Right lobe of liver (tissue), 4 donors: Measurements from ENCODE around the gene TFR2.

Source experiments
- POLR2A ChIP-seq: fragments of 450-650 bp; IDR thresholded peaks from one replicate; pipeline ENCODE4 v1.6.1; 2017; ENCODE audit warnings: antibody characterized with exemption, mild to moderate bottlenecking
- TF ChIP-seq, protein P1 (sequence below), 4 donors: fragments of 200-600 bp in 3 of 4; fragments of 450-650 bp in 1 of 4; IDR thresholded peaks; one replicate each; pipeline versions ENCODE4 v1.5.1 to v1.8.0; 2016 to 2022; ENCODE audit warnings: antibody characterized with exemption in 4 of 4, mild to moderate bottlenecking in 2 of 4
- donor health status: DM: no; HTN: no; CAD: no.
- donor health status: DM: no; HTN: no; CAD: no.
- donor health status: DM: no; HTN: yes; CAD: no.

DNA sequence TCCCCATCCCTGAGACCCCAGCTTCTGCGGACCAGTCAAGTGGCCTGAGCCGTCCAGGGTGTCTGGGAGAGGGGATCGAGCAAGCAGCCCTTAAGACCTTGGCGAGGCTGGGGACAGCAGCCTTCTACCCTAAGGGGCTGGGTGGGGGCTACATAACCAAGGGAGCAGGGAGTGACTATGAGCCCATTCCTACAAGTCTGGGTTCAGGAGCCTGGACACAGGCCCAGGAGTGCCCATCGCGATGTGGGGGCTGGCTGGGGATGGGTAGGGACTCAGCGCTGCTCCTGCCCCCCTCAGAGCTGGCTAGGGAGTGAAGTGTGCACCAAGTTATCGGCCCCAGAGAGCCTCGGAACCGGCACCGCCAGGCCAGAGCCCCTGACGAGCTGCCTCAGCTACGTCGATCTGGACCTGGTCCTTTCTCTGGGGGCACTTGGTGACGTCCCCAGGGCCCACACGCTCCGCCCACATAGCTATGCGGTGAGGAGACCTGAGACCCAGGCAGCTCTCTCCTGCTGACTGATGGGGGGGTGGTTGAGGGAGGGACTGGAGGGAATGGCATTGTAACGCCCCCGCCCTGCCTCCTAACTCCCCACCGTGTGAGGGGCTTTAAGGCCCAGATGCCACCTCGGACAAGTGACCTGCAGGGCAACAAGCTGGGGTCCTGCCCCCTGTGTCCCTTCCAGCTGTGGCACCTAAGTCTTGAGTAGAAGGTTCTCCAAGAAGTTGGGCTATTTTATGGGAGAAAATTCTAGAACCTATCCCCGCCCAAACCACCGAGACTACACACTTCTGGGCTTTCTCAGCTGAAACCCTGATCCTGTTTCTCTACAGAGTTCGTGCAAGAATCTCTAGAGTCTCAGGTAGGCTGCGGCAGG lies 70.2 kb downstream of the TFR2 start:
- TF ChIP-seq, protein P1, sequence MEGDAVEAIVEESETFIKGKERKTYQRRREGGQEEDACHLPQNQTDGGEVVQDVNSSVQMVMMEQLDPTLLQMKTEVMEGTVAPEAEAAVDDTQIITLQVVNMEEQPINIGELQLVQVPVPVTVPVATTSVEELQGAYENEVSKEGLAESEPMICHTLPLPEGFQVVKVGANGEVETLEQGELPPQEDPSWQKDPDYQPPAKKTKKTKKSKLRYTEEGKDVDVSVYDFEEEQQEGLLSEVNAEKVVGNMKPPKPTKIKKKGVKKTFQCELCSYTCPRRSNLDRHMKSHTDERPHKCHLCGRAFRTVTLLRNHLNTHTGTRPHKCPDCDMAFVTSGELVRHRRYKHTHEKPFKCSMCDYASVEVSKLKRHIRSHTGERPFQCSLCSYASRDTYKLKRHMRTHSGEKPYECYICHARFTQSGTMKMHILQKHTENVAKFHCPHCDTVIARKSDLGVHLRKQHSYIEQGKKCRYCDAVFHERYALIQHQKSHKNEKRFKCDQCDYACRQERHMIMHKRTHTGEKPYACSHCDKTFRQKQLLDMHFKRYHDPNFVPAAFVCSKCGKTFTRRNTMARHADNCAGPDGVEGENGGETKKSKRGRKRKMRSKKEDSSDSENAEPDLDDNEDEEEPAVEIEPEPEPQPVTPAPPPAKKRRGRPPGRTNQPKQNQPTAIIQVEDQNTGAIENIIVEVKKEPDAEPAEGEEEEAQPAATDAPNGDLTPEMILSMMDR (IDR thresholded peaks at IDR 0.05): no peak
- peak; percentile 59 for TF ChIP-seq POLR2A
